ENCODE results near the gene MAP3K14.

DNA sequence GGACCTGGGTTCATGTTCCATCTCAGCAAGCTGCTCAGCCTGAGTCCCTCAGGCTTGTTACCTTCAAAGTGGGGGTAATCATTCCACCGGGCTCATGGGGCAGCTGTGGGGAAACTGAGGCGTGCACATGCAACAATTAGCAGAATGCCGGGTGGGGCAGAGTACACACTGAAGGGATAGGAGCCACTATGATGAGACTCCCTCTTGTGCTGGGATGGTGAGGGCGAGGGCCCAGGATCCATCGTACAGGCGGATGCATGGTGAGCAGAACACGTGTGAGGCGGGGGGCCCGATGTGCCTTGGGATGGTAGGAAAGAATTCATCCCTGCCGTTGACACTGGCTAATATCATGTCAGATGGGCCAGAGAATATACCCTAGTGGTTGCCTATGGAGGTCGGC is 25.5 kb upstream of the MAP3K14 start:
- TF ChIP-seq, protein P1, sequence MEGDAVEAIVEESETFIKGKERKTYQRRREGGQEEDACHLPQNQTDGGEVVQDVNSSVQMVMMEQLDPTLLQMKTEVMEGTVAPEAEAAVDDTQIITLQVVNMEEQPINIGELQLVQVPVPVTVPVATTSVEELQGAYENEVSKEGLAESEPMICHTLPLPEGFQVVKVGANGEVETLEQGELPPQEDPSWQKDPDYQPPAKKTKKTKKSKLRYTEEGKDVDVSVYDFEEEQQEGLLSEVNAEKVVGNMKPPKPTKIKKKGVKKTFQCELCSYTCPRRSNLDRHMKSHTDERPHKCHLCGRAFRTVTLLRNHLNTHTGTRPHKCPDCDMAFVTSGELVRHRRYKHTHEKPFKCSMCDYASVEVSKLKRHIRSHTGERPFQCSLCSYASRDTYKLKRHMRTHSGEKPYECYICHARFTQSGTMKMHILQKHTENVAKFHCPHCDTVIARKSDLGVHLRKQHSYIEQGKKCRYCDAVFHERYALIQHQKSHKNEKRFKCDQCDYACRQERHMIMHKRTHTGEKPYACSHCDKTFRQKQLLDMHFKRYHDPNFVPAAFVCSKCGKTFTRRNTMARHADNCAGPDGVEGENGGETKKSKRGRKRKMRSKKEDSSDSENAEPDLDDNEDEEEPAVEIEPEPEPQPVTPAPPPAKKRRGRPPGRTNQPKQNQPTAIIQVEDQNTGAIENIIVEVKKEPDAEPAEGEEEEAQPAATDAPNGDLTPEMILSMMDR (IDR thresholded peaks at IDR 0.05; ENCODE audit: poor library complexity), result no peak
- TF ChIP-seq EZH2 (IDR thresholded peaks at IDR 0.05; ENCODE audit: borderline replicate concordance), result no peak
- TF ChIP-seq EZH2phosphoT487 (IDR thresholded peaks at IDR 0.05; ENCODE audit: low read depth, severe bottlenecking, unreplicated experiment), result no peak
